Activated naive CD4-positive, alpha-beta T cell treated with anti-CD3 and anti-CD28 coated beads, Interleukin-2, amount 50 U/mL, for 16 hours (primary cell): ENCODE measurements around the gene EGF.
A peak's percentile ranks its signal among the peaks of the same experiment; 100 is the strongest.

Experiments used
- DNase-seq: peaks from one replicate; pipeline ENCODE4 v3.0.0-alpha.2; 2020

The EGF gene

DNA sequence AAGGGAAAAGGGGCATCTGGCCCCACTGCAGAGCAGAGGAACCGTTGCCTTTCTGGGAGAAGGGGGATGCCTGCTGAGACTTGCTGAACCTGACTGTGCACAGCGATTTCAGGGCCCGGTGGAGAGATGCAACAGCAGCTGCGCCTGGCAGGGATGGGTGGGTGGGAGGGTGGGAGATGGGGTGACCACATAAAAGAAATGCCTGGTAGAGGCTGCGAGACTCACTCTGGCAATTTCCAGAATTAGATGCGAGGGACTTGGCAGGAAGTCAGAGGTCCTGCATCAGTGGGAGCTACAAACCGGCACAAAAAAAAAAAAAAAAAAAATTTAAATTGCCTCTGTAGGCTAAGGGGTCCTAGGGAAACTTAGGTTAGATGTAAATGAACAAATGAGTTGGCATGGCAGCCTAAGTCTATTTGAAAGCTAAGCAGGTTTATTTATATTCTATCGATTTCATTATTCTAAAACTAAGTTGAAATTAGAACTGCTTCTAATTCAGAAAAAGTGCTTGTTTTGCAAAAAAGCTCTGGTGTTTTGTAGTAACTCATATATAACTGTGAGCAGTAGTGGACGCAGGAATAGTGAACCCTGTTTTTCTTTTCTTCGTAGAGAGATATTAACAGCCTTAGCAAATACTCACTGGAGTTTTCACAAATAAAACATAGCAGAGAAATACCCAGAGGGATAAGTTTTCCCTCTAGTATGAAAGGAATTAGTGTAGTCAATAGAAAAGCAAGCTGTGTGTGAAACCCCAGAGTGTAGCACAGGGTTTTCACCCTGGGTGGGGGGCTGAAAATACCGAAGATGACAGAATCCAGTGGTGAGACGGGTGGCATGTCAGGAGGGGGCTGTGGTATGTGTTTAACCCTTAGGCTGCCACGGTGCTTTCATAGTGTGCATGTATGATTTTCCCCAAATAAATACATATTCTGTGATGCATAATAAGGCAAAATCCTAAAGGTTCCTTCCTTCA, 130.1 kb downstream of the EGF start:
- DNase-seq: no peak

DNA sequence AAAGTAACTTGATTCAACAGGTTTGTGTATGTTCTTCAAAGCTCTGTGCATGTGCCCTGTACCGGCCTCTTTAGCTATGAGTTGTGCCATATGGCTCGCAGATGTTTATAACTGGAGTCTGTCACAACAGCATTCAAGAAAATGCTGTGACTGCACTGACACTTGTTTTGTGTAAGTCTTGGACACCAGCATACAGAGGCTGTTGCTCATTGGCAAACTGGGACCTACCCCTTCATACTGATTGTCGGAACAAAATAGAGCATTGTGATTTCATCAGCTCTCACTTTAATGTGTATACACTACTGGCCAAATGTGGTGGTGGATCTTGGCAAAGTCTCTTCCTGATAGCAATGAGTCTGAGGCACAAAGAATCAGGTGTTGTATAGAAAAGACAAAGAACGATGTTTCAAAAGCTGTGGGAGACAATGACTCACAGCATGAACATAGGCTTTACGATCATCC, 133.9 kb downstream of the EGF start:
- DNase-seq: no peak

DNA sequence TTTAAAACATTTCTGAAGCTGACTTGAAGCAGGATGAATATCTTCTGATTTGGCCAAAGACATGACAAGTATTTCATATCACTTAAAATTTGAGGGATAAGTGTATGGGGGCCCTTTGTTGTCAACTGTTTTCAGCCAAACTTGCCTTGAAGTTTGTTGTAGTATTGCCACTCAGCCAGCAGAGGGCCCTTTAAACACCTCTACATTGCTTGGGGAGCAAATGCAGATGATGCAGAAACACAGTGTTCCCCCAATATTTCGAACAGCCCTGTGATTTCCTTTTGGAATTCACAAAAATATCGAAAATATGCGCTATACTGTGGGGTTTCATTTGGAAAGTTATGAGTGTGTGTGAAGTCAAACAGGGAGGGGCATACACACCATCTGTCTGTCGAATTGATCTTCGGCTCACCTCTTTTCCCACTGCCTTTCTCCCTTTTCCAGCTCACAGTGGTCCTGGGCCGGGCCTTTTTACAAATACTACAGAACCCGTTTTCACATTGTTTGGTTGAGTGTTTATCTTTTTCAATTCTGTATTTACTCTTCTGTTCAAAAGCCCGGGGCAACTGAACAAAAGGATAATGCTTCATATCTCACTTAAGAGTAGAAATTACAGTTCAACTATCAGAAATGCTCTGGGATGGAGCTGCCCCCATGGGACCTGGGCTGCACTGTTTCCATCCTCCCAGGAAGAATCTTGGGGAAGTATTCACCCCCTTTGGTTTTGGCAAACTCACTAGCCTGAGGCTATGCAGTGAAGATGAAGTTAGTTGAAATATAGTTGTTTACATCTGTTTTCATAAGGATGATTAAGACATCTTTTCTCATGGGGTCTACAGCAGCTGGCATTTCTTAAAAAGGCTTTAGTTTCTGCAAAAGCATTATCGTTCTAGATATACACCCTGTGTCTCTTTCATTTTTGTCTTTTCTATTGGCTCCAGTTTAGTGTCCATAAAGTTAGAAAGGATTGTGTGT, 137.6 kb downstream of the EGF start:
- peak; percentile 53 for DNase-seq

DNA sequence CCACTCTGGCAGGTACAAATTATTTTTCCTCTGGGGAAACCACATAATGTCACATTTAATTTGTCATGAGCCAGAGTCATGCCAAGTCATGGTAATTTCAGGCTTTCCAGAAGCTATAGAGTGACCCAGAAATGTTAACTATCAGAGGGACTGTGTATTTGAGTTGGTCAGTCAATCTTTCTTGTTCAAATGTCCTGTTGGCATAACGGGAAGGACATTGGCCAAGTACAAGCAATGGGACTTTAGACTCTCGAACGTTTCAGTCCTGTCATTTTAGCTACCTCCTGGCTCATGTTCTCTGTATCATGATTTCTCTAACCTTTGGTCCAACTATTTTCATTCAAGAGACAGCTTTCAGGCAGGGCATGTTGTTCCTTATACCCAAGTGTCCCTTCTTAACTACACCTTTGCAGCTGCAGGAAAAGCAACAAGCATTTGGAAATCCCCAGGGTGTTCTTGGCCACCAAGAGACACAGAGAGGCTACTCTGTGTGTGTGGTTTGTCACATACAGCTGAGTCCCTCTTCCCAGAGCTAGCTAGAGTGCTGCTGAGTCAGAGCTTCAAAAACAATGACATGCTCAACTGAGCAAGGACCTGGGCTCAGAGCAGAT, 142.6 kb downstream of the EGF start:
- no peak for DNase-seq

DNA sequence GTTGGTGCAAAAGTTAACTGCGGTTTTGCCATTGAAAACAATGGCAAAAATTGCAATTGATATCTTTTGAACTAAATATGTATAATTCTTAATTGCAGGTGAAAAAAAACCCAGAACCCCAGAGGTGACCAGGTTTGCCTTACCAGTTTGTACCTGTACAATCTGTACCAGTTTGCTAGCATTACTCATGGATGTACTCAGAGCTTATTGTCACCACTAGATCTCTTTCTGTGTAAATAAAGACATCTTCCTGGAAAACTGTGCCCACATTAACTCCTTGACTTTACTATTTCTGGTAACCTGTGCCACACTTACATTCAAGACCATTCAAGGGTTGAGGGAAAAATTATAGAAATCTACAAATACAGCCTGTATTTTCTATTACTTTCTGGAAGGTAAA, 146.0 kb downstream of the EGF start:
- DNase-seq: no peak

DNA sequence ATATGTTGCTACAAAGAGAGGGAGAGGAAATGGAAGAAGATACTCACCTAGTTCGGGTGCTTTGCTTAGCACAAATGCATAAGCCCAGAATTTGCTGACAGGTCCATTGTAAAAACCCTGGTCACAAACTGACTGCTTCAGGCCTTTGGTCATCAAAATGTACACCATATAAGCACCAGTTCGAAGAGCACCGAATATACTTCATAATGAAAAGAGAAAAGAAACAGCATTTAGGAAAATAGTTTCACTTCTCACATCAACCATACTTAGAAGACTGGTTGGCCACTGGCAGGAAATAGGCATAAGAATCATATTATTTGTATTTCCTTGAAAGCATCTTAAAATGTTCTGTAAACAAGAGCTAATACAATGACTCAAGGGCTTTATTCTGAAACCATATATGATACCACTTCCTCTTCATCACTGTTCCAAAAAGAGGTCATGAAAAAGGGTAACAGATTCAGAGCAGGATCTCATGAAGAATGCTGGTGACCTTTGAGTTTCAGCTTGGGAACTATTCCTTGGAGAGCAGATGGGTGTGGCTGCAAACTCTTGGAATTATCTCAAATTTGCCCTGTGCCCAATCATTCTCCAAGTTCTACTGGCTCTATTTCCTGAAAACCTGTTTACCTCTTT, 147.0 kb downstream of the EGF start:
- DNase-seq: no peak

DNA sequence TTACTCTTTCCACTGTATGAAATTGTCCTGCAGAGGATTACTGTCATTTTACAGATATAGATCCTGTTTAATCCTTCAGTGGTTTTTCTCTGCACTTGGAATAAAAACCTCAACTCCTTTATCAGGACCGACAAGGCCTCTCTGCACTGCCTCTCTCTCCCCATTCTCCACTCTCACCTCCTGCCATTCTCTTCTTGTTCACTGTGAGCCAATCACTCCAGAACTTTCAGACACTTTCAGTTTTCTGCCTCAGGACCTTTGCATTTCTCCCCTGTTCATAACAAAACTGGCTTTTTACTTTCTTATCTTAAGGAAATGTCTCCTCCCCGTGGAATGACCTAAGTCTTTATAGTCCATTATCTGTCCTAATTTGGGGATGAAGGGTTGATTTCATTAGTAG, 148.4 kb downstream of the EGF start:
- DNase-seq: no peak
